Thoracic aorta (tissue), 2 donors: ENCODE measurements around the gene ZCCHC2. TPM values are rescaled to one million over a fixed set of nuclear protein-coding genes. Genes with fewer than 3 reads are reported as not detected.

Source experiments
- ATAC-seq: fragments of 150-250 bp; one replicate; pipeline ENCODE4 v1.8.0; 2017; ENCODE audit warnings: low read depth; ENCODE audit not compliant: insufficient number of reproducible peaks, low FRiP score
- DNase-seq: peaks from one replicate; pipeline ENCODE4 v3.0.0-alpha.2; 2020; ENCODE audit warnings: low spot score
- H3K27ac ChIP-seq, 2 donors: fragments of 200-600 bp; sonication (generic); 1 replicate in 1 of 2; 2 replicates in 1 of 2; pipeline ENCODE4 v1.5.1; 2016; ENCODE audit warnings: mild to moderate bottlenecking in 2 of 2, moderate library complexity in 2 of 2
- H3K27me3 ChIP-seq: fragments of 200-600 bp; sonication (generic); replicated peaks from 2 replicates; pipeline ENCODE4 v1.6.0; 2016; ENCODE audit warnings: mild to moderate bottlenecking; ENCODE audit not compliant: insufficient read depth
- H3K36me3 ChIP-seq: fragments of 200-600 bp; sonication (generic); one replicate; pipeline ENCODE4 v1.5.1; 2016
- H3K4me1 ChIP-seq, 2 donors: fragments of 200-600 bp; sonication (generic); 1 replicate in 1 of 2; 2 replicates in 1 of 2; pipeline versions ENCODE4 v1.5.1 to v1.6.0; 2016; ENCODE audit warnings: low read depth in 2 of 2, mild to moderate bottlenecking in 1 of 2; ENCODE audit not compliant: control insufficient read depth in 1 of 2
- H3K4me3 ChIP-seq: fragments of 200-600 bp; sonication (generic); 2 replicates; pipeline ENCODE4 v1.5.1; 2016; ENCODE audit warnings: mild to moderate bottlenecking
- H3K9me3 ChIP-seq: fragments of 200-600 bp; sonication (generic); 2 replicates; pipeline ENCODE4 v1.5.1; 2016
- total RNA-seq, 2 donors: library from RNA; depleted of rRNA; stranded (reverse); fragments of >200 nt; gene quantifications; one replicate each; pipeline versions ENCODE4 v1.1.0 to v1.2.3, GENCODE V29; 2016
- TF ChIP-seq, protein P1 (sequence below): fragments of 200-600 bp; sonication (generic); IDR thresholded peaks from one replicate; pipeline ENCODE4 v1.5.1; 2019; ENCODE audit warnings: antibody characterized with exemption

ZCCHC2 gene
- total RNA-seq, 2 donors from 2014 or later = 33.9 to 38.7 TPM

DNA sequence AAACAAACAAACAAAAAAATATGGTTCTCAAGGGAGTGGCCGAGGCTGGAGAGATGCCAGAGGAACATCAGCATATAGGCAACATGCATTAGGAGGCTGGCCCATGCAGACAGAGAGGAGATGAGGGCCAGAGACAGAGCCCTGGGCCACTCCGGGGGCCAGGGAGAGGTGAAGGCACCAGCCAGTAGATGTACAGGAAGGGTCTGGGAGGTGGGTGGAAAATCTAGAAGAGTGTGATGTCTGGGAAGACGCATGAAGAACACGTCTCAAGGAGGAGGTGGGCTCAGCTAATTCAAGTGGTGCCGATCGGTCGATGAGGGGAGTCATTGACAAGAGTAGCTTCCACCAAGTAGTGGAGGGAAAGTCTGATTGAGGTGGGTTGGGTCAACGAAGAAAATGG is 79.9 kb downstream of the ZCCHC2 start:
- Histone ChIP-seq H3K4me3 (no peak overlapping the region), H3K27ac (no peak overlapping the region), H3K4me1 (no peaks in the 10 kb centered on the region), H3K9me3 (no peaks in the 10 kb centered on the region), H3K36me3 (no peaks in the 10 kb centered on the region), H3K27me3 (no peaks in the 10 kb centered on the region)
- TF ChIP-seq, protein P1, sequence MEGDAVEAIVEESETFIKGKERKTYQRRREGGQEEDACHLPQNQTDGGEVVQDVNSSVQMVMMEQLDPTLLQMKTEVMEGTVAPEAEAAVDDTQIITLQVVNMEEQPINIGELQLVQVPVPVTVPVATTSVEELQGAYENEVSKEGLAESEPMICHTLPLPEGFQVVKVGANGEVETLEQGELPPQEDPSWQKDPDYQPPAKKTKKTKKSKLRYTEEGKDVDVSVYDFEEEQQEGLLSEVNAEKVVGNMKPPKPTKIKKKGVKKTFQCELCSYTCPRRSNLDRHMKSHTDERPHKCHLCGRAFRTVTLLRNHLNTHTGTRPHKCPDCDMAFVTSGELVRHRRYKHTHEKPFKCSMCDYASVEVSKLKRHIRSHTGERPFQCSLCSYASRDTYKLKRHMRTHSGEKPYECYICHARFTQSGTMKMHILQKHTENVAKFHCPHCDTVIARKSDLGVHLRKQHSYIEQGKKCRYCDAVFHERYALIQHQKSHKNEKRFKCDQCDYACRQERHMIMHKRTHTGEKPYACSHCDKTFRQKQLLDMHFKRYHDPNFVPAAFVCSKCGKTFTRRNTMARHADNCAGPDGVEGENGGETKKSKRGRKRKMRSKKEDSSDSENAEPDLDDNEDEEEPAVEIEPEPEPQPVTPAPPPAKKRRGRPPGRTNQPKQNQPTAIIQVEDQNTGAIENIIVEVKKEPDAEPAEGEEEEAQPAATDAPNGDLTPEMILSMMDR = no peak
- ATAC-seq = no peak
- DNase-seq = no peak

DNA sequence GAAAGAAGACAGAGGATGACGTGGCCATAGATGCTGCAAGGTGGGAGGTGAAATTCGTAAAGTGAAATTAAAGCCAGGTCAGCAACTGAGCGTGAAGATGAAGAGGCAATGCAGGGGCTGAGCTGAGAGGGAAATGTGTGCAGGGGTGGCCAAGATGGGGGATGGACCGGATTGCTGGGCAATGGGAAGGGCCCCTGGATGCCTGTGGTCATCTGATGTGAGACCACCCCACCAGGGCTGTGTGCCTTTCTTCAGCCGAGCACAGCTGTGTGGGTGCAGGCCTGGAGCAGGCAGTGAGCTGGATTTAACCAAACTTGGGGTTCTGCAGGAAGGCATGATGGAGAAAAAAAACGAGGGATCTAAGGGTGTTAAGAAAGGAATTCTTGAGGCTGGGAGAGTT is 80.4 kb downstream of the ZCCHC2 start:
- no peaks in the 10 kb centered on the region for H3K36me3 ChIP-seq
- no peaks in the 10 kb centered on the region for H3K4me1 ChIP-seq
- no peak for DNase-seq
- ATAC-seq = no peak
- H3K27ac ChIP-seq = no peak overlapping the region
- TF ChIP-seq, protein P1 = no peak
- H3K27me3 ChIP-seq = no peaks in the 10 kb centered on the region
- no peaks in the 10 kb centered on the region for H3K9me3 ChIP-seq
- no peak overlapping the region for H3K4me3 ChIP-seq

- DNase-seq (no peak), ATAC-seq (no peak)
- H3K36me3 ChIP-seq = no peaks in the 10 kb centered on the region
- H3K9me3 ChIP-seq = no peaks in the 10 kb centered on the region
- no peak overlapping the region for H3K27ac ChIP-seq
- TF ChIP-seq, protein P1 = no peak
- H3K4me1 ChIP-seq = no peaks in the 10 kb centered on the region
- no peaks in the 10 kb centered on the region for H3K27me3 ChIP-seq
- H3K4me3 ChIP-seq = no peak overlapping the region
These were observed 81.2 kb downstream of the ZCCHC2 start for GRCh38 chr18:62603979-62604378.

- TF ChIP-seq, protein P1 = no peak
- Histone ChIP-seq H3K27ac (no peak overlapping the region), H3K4me3 (no peak overlapping the region), H3K9me3 (no peaks in the 10 kb centered on the region), H3K27me3 (no peaks in the 10 kb centered on the region), H3K36me3 (no peaks in the 10 kb centered on the region), H3K4me1 (peaks cover 0 to 3% of the 10 kb centered on the region in 2 donors)
- ATAC-seq (no peak), DNase-seq (no peak)
These were observed 82.9 kb downstream of the ZCCHC2 start for GRCh38 chr18:62605685-62606084.

GRCh38 chr18:62606106-62606505 is 83.3 kb downstream of the ZCCHC2 start:
- DNase-seq (no peak), ATAC-seq (no peak)
- Histone ChIP-seq H3K4me1 (peaks cover 0 to 4% of the 10 kb centered on the region in 2 donors), H3K36me3 (no peaks in the 10 kb centered on the region), H3K9me3 (no peaks in the 10 kb centered on the region), H3K4me3 (no peak overlapping the region), H3K27me3 (no peaks in the 10 kb centered on the region), H3K27ac (no peak overlapping the region)
- TF ChIP-seq, protein P1 = no peak
